Peyer's patch (tissue), 4 donors: ENCODE data around the gene FEM1A.

ENCODE experiments used
- POLR2A ChIP-seq, 2 donors: fragments of 450-650 bp; IDR thresholded peaks; one replicate each; pipeline ENCODE4 v1.5.1; 2017; ENCODE audit warnings: antibody characterized with exemption in 2 of 2, mild to moderate bottlenecking in 2 of 2, moderate library complexity in 2 of 2
- TF ChIP-seq, protein P1 (sequence below), 6 experiments: fragments of 450-650 bp in 4 of 6; fragments of 200-600 bp in 2 of 6; sonication (generic) in 1 of 6; IDR thresholded peaks; one replicate each; pipeline ENCODE4 v1.5.1; 2017 to 2019; ENCODE audit warnings: antibody characterized with exemption in 6 of 6, mild to moderate bottlenecking in 3 of 6, moderate library complexity in 1 of 6

DNA sequence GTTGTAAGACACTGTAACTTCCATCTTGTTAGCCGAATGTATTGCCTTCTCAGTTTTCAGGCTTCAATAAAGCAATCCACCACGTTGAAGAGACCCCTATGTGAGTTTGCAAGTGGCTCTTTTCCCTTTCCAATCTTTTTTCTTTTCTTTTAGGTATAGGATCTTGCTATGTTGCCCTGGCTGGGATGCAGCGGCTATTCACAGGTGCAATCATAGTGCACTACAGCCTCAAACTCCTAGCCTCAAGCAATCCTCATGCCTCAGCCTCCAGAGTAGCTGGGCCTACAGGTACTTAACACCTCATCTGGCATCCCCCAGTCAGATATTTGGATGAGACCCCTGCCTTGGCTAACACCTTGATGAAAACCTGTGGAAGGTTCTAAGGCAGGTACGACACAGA is 33.5 kb upstream of the FEM1A start:
- no peak for TF ChIP-seq POLR2A (IDR thresholded peaks at IDR 0.05)
- TF ChIP-seq, protein P1, sequence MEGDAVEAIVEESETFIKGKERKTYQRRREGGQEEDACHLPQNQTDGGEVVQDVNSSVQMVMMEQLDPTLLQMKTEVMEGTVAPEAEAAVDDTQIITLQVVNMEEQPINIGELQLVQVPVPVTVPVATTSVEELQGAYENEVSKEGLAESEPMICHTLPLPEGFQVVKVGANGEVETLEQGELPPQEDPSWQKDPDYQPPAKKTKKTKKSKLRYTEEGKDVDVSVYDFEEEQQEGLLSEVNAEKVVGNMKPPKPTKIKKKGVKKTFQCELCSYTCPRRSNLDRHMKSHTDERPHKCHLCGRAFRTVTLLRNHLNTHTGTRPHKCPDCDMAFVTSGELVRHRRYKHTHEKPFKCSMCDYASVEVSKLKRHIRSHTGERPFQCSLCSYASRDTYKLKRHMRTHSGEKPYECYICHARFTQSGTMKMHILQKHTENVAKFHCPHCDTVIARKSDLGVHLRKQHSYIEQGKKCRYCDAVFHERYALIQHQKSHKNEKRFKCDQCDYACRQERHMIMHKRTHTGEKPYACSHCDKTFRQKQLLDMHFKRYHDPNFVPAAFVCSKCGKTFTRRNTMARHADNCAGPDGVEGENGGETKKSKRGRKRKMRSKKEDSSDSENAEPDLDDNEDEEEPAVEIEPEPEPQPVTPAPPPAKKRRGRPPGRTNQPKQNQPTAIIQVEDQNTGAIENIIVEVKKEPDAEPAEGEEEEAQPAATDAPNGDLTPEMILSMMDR (IDR thresholded peaks at IDR 0.05), result no peak
